Activated CD4-positive, alpha-beta T cell treated with anti-CD3 and anti-CD28 coated beads, Interleukin-2, amount 50 U/mL, for 48 hours (primary cell): ENCODE data around the gene FBXO42.
"Not testable (repeated sequence)": the region's sequence is repeated elsewhere in the genome, so short reads cannot be mapped to it uniquely, and the experiment has no call there.

Experiments
- DNase-seq, 2 experiments: peaks; one replicate each; pipeline ENCODE4 v3.0.0-alpha.2; 2020

FBXO42 gene

GRCh38 chr1:16215882-16216753 is 136.2 kb downstream of the FBXO42 start:
- peak; percentile 72 to 80 for DNase-seq

- DNase-seq, result not testable (repeated sequence)
These were observed 137.0 kb downstream of the FBXO42 start for GRCh38 chr1:16215240-16215639.

- not testable (repeated sequence) for DNase-seq
These were observed 138.7 kb downstream of the FBXO42 start for GRCh38 chr1:16213544-16213943.

- no peak for DNase-seq
These were observed 139.3 kb downstream of the FBXO42 start for GRCh38 chr1:16213013-16213412.

- no peak for DNase-seq
These were observed 139.9 kb downstream of the FBXO42 start, which contains the start of gene ARHGEF19 for GRCh38 chr1:16212251-16212961. TSS of gene ARHGEF19 (minus strand) at chr1:16212652. CDS start at chr1:16209054, 3,598 bp downstream.

- no peak for DNase-seq
These were observed 140.5 kb downstream of the FBXO42 start for GRCh38 chr1:16211824-16212223.

- no peak for DNase-seq
These were observed 141.7 kb downstream of the FBXO42 start for GRCh38 chr1:16210581-16210980.

GRCh38 chr1:16209847-16210407 is 142.4 kb downstream of the FBXO42 start:
- DNase-seq, result no peak

GRCh38 chr1:16209132-16209846 is 143.0 kb downstream of the FBXO42 start:
- DNase-seq, result no peak

- no peak for DNase-seq
These were observed 143.9 kb downstream of the FBXO42 start for GRCh38 chr1:16208270-16208987.

- DNase-seq, result peak in 1 of 2 experiments; percentile 18
These were observed 144.7 kb downstream of the FBXO42 start for GRCh38 chr1:16207318-16208269.

- peak; percentile 96 to 97 for DNase-seq
These were observed 145.5 kb downstream of the FBXO42 start for GRCh38 chr1:16206547-16207317.

GRCh38 chr1:16205891-16206546 is 146.3 kb downstream of the FBXO42 start:
- no peak for DNase-seq

GRCh38 chr1:16205334-16205671 is 147.0 kb downstream of the FBXO42 start:
- no peak for DNase-seq

- peak; percentile 47 to 53 for DNase-seq
These were observed 147.5 kb downstream of the FBXO42 start for GRCh38 chr1:16204634-16205333.

- DNase-seq, result no peak
These were observed 148.1 kb downstream of the FBXO42 start for GRCh38 chr1:16204216-16204615.

GRCh38 chr1:16203550-16203949 is 148.7 kb downstream of the FBXO42 start:
- DNase-seq, result no peak

GRCh38 chr1:16202281-16203210 is 149.7 kb downstream of the FBXO42 start:
- DNase-seq, result no peak
